Hepatocyte (in vitro differentiated cells): Measurements from ENCODE around the gene MPP7. TPM values are rescaled to one million over a fixed set of nuclear protein-coding genes. Genes with fewer than 3 reads are reported as not detected.

Experiments used
- DNase-seq: peaks from one replicate; pipeline ENCODE4 v3.0.0-alpha.2; 2016; ENCODE audit warnings: low spot score
- H2AFZ ChIP-seq: fragments of 200-600 bp; sonication (generic); 2 replicates; pipeline ENCODE4 v1.6.0; 2016; ENCODE audit warnings: antibody characterized with exemption, mild to moderate bottlenecking
- H3K27ac ChIP-seq: fragments of 200-600 bp; sonication (generic); 2 replicates; pipeline ENCODE4 v1.5.1; 2016; ENCODE audit warnings: mild to moderate bottlenecking
- H3K27me3 ChIP-seq: fragments of 200-600 bp; sonication (generic); 2 replicates; pipeline ENCODE4 v1.6.1; 2016
- H3K36me3 ChIP-seq: fragments of 200-600 bp; sonication (generic); replicated peaks from 2 replicates; pipeline ENCODE4 v1.5.1; 2016; ENCODE audit warnings: low read depth; ENCODE audit not compliant: insufficient read depth
- H3K4me1 ChIP-seq: fragments of 200-600 bp; sonication (generic); 2 replicates; pipeline ENCODE4 v1.5.1; 2016; ENCODE audit warnings: mild to moderate bottlenecking, moderate library complexity; ENCODE audit not compliant: insufficient read depth
- H3K4me2 ChIP-seq: fragments of 200-600 bp; sonication (generic); 2 replicates; pipeline ENCODE4 v1.6.0; 2016
- H3K4me3 ChIP-seq: fragments of 200-600 bp; sonication (generic); 2 replicates; pipeline ENCODE4 v1.5.1; 2016; ENCODE audit warnings: mild to moderate bottlenecking
- H3K79me2 ChIP-seq: fragments of 200-600 bp; sonication (generic); 2 replicates; pipeline ENCODE4 v1.6.0; 2017; ENCODE audit warnings: mild to moderate bottlenecking
- H3K9me2 ChIP-seq: fragments of 200-600 bp; sonication (generic); replicated peaks from 2 replicates; pipeline ENCODE4 v1.6.0; 2017; ENCODE audit warnings: mild to moderate bottlenecking; ENCODE audit not compliant: insufficient read depth
- H3K9me3 ChIP-seq: fragments of 200-600 bp; sonication (generic); 2 replicates; pipeline ENCODE4 v1.5.1; 2016; ENCODE audit warnings: low read depth, mild to moderate bottlenecking
- H4K20me1 ChIP-seq: fragments of 200-600 bp; sonication (generic); 2 replicates; pipeline ENCODE4 v1.6.0; 2016; ENCODE audit warnings: mild to moderate bottlenecking; ENCODE audit not compliant: insufficient read depth, poor library complexity, severe bottlenecking
- EZH2 ChIP-seq: fragments of 200-600 bp; sonication (generic); IDR thresholded peaks from 2 replicates; pipeline ENCODE4 v1.6.1; 2016; ENCODE audit warnings: antibody characterized with exemption, mild to moderate bottlenecking, borderline replicate concordance
- EZH2phosphoT487 ChIP-seq: fragments of 200-600 bp; sonication (generic); IDR thresholded peaks from one replicate; pipeline ENCODE4 v1.6.1; 2018; ENCODE audit warnings: antibody characterized with exemption, mild to moderate bottlenecking, low read depth, moderate library complexity; ENCODE audit not compliant: unreplicated experiment, severe bottlenecking
- WGBS: methylation state at CpG from one replicate; pipeline ENCODE4 v1.1.6; 2016; ENCODE audit warnings: low lambda C conversion rate; ENCODE audit errors: missing lambda C conversion rate; 5-methylcytosine and 5-hydroxymethylcytosine counted together
- polyA plus RNA-seq: library from polyadenylated mRNA; unstranded; fragments of >200 nt; fragmentation: Nextera tagmentation; extraction: Ambion mirVana; gene quantifications from 2 replicates; pipeline ENCODE4 v1.2.1, GENCODE V29; 2016
- total RNA-seq: library from RNA; depleted of rRNA; stranded (reverse); fragments of >200 nt; gene quantifications from 2 replicates; pipeline ENCODE4 v1.2.3, GENCODE V29; 2014
- TF ChIP-seq, protein P1 (sequence below): fragments of 200-600 bp; sonication (generic); IDR thresholded peaks from 2 replicates; pipeline ENCODE4 v1.5.1; 2016; ENCODE audit warnings: antibody characterized with exemption, mild to moderate bottlenecking; ENCODE audit not compliant: poor library complexity

The MPP7 gene
- total and polyA plus RNA-seq, 2 experiments from 2014 or later, result 6.8 to 8.4 TPM

DNA sequence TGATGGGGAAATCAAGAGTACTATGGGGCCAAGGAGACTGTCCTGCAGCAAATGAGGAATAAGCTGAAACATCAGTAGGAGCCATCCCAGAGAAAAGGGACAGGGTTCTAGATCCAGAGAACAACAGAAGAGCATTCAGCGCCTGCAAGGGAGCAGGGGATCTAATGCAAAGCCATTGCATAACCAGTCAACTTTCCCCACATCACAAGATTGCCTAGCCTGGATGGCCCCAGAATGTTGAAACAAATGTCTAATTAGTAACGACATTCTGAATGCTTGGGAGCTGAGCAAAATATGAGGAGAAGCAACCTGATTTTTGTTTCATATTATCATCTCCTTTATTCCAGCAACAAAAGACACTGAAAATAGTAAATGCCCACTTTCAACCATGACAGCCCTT is 2.7 kb upstream of the MPP7 start:
- DNase-seq, result no peak
- 85% methylated on average over 2 of the region's 2 CpGs for WGBS
- no peak overlapping the region for H3K4me2 ChIP-seq

DNA sequence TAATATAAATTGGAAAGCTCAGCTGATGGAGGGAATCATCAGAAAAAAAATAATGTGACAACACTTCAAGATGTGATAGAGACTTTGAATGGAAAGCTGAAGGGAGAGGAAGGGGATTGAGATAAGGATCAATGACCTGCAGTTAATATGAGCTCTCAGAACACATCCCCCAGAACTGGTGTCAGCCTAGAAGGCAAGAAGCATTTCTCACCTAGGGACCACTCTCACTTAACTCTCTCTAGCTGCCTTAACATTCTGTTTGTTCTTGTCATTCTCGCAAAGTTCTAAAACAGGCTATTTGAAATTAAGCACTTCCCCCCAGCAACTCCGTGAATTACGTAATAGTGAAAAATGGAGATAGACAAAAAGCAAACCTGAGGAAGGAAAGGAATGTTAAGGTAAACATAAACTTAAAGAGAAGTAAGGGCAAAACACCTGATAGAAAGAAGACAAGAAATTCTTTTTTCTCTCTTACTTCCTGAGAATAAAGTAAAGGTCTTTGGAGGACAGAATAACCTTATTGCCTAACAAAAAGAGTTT is 1.2 kb upstream of the MPP7 start:
- TF ChIP-seq EZH2phosphoT487 (no peak), EZH2 (no peak)
- TF ChIP-seq, protein P1, sequence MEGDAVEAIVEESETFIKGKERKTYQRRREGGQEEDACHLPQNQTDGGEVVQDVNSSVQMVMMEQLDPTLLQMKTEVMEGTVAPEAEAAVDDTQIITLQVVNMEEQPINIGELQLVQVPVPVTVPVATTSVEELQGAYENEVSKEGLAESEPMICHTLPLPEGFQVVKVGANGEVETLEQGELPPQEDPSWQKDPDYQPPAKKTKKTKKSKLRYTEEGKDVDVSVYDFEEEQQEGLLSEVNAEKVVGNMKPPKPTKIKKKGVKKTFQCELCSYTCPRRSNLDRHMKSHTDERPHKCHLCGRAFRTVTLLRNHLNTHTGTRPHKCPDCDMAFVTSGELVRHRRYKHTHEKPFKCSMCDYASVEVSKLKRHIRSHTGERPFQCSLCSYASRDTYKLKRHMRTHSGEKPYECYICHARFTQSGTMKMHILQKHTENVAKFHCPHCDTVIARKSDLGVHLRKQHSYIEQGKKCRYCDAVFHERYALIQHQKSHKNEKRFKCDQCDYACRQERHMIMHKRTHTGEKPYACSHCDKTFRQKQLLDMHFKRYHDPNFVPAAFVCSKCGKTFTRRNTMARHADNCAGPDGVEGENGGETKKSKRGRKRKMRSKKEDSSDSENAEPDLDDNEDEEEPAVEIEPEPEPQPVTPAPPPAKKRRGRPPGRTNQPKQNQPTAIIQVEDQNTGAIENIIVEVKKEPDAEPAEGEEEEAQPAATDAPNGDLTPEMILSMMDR, result no peak
- H3K9me2 ChIP-seq, result no peaks in the 10 kb centered on the region
- peaks cover 18% of the 10 kb centered on the region for H3K79me2 ChIP-seq
- no peaks in the 10 kb centered on the region for H3K36me3 ChIP-seq
- H3K27ac ChIP-seq, result no peak overlapping the region
- DNase-seq, result no peak
- H3K9me3 ChIP-seq, result no peaks in the 10 kb centered on the region
- peaks cover 6% of the 10 kb centered on the region for H3K4me1 ChIP-seq
- peaks cover 16% of the 10 kb centered on the region for H3K27me3 ChIP-seq
- H3K4me3 ChIP-seq, result no peak overlapping the region
- H2AFZ ChIP-seq, result peak overlapping the region; percentile 64
- H3K4me2 ChIP-seq, result peak overlapping the region; percentile 81
- 7% methylated on average over 3 of the region's 3 CpGs for WGBS
- H4K20me1 ChIP-seq, result no peaks in the 10 kb centered on the region

More for the DNA sequence above, 2.7 kb upstream of the MPP7 start:
- peaks cover 16% of the 10 kb centered on the region for H3K27me3 ChIP-seq
- H3K36me3 ChIP-seq, result no peaks in the 10 kb centered on the region
- H3K4me3 ChIP-seq, result no peak overlapping the region
- H3K9me3 ChIP-seq, result no peaks in the 10 kb centered on the region
- H3K79me2 ChIP-seq, result peaks cover 13% of the 10 kb centered on the region
- no peak overlapping the region for H3K27ac ChIP-seq
- H2AFZ ChIP-seq, result no peak overlapping the region
- no peak for TF ChIP-seq EZH2phosphoT487
- H3K9me2 ChIP-seq, result no peaks in the 10 kb centered on the region
- H3K4me1 ChIP-seq, result peaks cover 6% of the 10 kb centered on the region
- H4K20me1 ChIP-seq, result no peaks in the 10 kb centered on the region

DNA sequence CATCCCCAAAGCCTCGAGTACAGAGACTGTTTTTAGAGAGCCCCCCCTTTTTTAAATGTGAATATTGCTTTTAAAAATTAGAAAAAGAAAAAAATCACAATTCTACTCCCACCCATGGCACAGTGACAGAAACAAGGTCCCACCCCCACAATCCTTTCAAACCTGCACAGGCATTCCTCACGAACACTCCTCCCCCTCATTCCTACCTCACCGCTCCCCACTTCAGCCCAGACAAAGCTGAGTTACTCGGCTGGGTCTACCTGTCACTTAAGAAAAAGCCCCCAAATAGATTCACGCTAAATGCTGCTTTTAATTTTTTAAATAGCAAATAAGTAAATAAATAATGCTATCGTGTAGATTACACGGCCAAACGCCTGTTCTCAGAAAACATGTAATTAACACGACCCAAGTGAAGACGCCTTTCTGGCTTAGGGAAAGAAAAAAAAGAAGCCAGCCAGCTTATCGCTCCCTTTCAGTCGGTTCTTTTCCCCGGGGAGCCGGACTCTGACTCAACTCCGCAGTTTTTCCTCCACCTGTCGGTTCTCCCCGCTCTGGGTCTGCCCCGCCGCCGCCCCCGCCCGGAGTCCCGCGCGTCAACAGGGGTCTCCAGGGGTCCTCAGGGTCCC is 739 bp downstream of the MPP7 start:
- H3K36me3 ChIP-seq, result no peaks in the 10 kb centered on the region
- peak overlapping the region; percentile 87 for H2AFZ ChIP-seq
- WGBS, result 2% methylated on average over 25 of the region's 25 CpGs
- DNase-seq, result peak; percentile 49
- TF ChIP-seq, protein P1, result no peak
- TF ChIP-seq EZH2phosphoT487, result no peak
- no peak for TF ChIP-seq EZH2
- peaks cover 6% of the 10 kb centered on the region for H3K4me1 ChIP-seq
- peak overlapping the region; percentile 63 for H3K4me3 ChIP-seq
- H3K79me2 ChIP-seq, result peaks cover 18% of the 10 kb centered on the region
- peak overlapping the region; percentile 70 for H3K4me2 ChIP-seq
- no peaks in the 10 kb centered on the region for H3K9me2 ChIP-seq
- H4K20me1 ChIP-seq, result no peaks in the 10 kb centered on the region
- peak overlapping the region; percentile 78 for H3K27ac ChIP-seq
- peaks cover 3% of the 10 kb centered on the region for H3K27me3 ChIP-seq
- no peaks in the 10 kb centered on the region for H3K9me3 ChIP-seq

DNA sequence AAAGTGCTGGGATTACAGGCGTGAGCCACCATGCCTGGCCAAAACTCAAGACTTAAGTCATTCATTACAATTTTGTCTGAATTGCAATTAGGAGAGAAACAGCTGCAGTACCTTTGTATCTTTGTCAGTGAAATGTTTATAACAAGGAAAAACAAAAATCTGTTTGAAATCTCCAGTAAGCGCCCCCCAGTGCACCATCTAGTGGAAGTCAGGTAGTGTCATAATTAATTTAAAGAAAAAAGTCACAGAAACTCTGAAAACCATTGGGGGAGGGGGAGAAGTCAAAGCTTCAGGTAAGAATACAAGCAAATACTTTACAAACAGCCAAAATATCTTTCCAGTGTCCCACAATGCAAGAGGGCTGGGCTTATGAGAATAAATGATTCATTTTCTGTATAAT is 2.8 kb downstream of the MPP7 start:
- TF ChIP-seq EZH2phosphoT487 (no peak), EZH2 (no peak)
- TF ChIP-seq, protein P1, result no peak
- no peaks in the 10 kb centered on the region for H4K20me1 ChIP-seq
- no peaks in the 10 kb centered on the region for H3K36me3 ChIP-seq
- no peak for DNase-seq
- H2AFZ ChIP-seq, result no peak overlapping the region
- H3K4me3 ChIP-seq, result no peak overlapping the region
- peaks cover 3% of the 10 kb centered on the region for H3K27me3 ChIP-seq
- H3K4me2 ChIP-seq, result no peak overlapping the region
- H3K79me2 ChIP-seq, result peaks cover 22% of the 10 kb centered on the region
- peaks cover 6% of the 10 kb centered on the region for H3K4me1 ChIP-seq
- 86% methylated on average over 2 of the region's 2 CpGs for WGBS
- H3K9me3 ChIP-seq, result no peaks in the 10 kb centered on the region
- H3K9me2 ChIP-seq, result no peaks in the 10 kb centered on the region
- H3K27ac ChIP-seq, result no peak overlapping the region
